Liver (tissue), 9 donors: Measurements from ENCODE around the gene AIG1. TPM values are rescaled to one million over a fixed set of nuclear protein-coding genes. Genes with fewer than 3 reads are reported as not detected.

Experiments used
- DNase-seq: peaks from one replicate; pipeline ENCODE4 v3.0.0-alpha.2; 2017; ENCODE audit warnings: low spot score
- H3K27ac ChIP-seq, 2 donors: one replicate each; pipeline ENCODE4 v1.7.0; 2013; ENCODE audit warnings: inconsistent platforms in 2 of 2, low read length in 2 of 2, control low read depth in 1 of 2, low read depth in 1 of 2, mild to moderate bottlenecking in 1 of 2
- H3K27me3 ChIP-seq, 4 donors: one replicate each; pipeline versions ENCODE4 v1.6.1 to v1.7.0; 2013; ENCODE audit warnings: low read length in 3 of 4, inconsistent platforms in 1 of 4, mild to moderate bottlenecking in 1 of 4, moderate library complexity in 1 of 4; ENCODE audit not compliant: control insufficient read depth in 4 of 4, insufficient read depth in 4 of 4
- H3K36me3 ChIP-seq, 4 donors: one replicate each; pipeline versions ENCODE4 v1.6.1 to v1.7.0; 2013; ENCODE audit warnings: low read length in 3 of 4, mild to moderate bottlenecking in 3 of 4, low read depth in 1 of 4, moderate library complexity in 1 of 4; ENCODE audit not compliant: control insufficient read depth in 4 of 4, insufficient read depth in 3 of 4
- H3K4me1 ChIP-seq, 4 donors: one replicate each; pipeline versions ENCODE4 v1.6.1 to v1.7.0; 2013; ENCODE audit warnings: low read length in 3 of 4, mild to moderate bottlenecking in 3 of 4, moderate library complexity in 1 of 4; ENCODE audit not compliant: control insufficient read depth in 4 of 4, insufficient read depth in 4 of 4
- H3K4me3 ChIP-seq, 3 donors: one replicate each; pipeline versions ENCODE4 v1.6.1 to v1.7.0; 2013; ENCODE audit warnings: low read length in 3 of 3, control low read depth in 1 of 3, low read depth in 1 of 3, mild to moderate bottlenecking in 1 of 3
- H3K9ac ChIP-seq, 2 donors: one replicate each; pipeline ENCODE4 v1.7.0; 2013; ENCODE audit warnings: low read length in 2 of 2, mild to moderate bottlenecking in 2 of 2, moderate library complexity in 2 of 2, control low read depth in 1 of 2, low read depth in 1 of 2
- H3K9me3 ChIP-seq, 4 donors: one replicate each; pipeline versions ENCODE4 v1.6.1 to v1.7.0; 2013; ENCODE audit warnings: low read length in 3 of 4; ENCODE audit not compliant: control insufficient read depth in 4 of 4
- ATF3 ChIP-seq: IDR thresholded peaks from 2 replicates; pipeline ENCODE4 v1.6.1; 2016; ENCODE audit warnings: antibody characterized with exemption
- EGR1 ChIP-seq, 2 donors: IDR thresholded peaks; 2 replicates each; pipeline ENCODE4 v1.6.1; 2016 to 2018; ENCODE audit warnings: antibody characterized with exemption in 2 of 2, low read depth in 2 of 2
- FOXA1 ChIP-seq: IDR thresholded peaks from 2 replicates; pipeline ENCODE4 v1.6.1; 2016; ENCODE audit warnings: antibody characterized with exemption
- GABPA ChIP-seq, 2 donors: IDR thresholded peaks in 1 of 2; conservative IDR thresholded peaks in 1 of 2; 2 replicates each; pipeline ENCODE4 v1.6.1; 2016; ENCODE audit warnings: antibody characterized with exemption in 2 of 2, mild to moderate bottlenecking in 1 of 2, moderate library complexity in 1 of 2
- HNF4A ChIP-seq, 2 donors: conservative IDR thresholded peaks; 2 replicates each; pipeline ENCODE4 v1.6.1; 2016; ENCODE audit warnings: antibody characterized with exemption in 2 of 2, mild to moderate bottlenecking in 2 of 2
- HNF4G ChIP-seq: IDR thresholded peaks from 2 replicates; pipeline ENCODE4 v1.6.1; 2016; ENCODE audit warnings: antibody characterized with exemption
- JUND ChIP-seq, 2 donors: IDR thresholded peaks; 2 replicates each; pipeline ENCODE4 v1.6.1; 2016; ENCODE audit warnings: antibody characterized with exemption in 2 of 2
- MAX ChIP-seq: IDR thresholded peaks from 2 replicates; pipeline ENCODE4 v1.6.1; 2016; ENCODE audit warnings: antibody characterized with exemption
- NR2F2 ChIP-seq: IDR thresholded peaks from 2 replicates; pipeline ENCODE4 v1.6.1; 2016; ENCODE audit warnings: antibody characterized with exemption
- RAD21 ChIP-seq, 2 donors: IDR thresholded peaks; 2 replicates each; pipeline ENCODE4 v1.6.1; 2016; ENCODE audit warnings: antibody characterized with exemption in 2 of 2, mild to moderate bottlenecking in 2 of 2
- RXRA ChIP-seq, 2 donors: IDR thresholded peaks; 2 replicates each; pipeline ENCODE4 v1.6.1; 2017 to 2018; ENCODE audit warnings: antibody characterized with exemption in 2 of 2, mild to moderate bottlenecking in 1 of 2
- SP1 ChIP-seq: IDR thresholded peaks from 2 replicates; pipeline ENCODE4 v1.6.1; 2018; ENCODE audit warnings: antibody characterized with exemption, mild to moderate bottlenecking
- TAF1 ChIP-seq: conservative IDR thresholded peaks from 2 replicates; pipeline ENCODE4 v1.6.1; 2016; ENCODE audit warnings: antibody characterized with exemption, mild to moderate bottlenecking
- YY1 ChIP-seq: IDR thresholded peaks from 2 replicates; pipeline ENCODE4 v1.6.1; 2016; ENCODE audit warnings: antibody characterized with exemption, mild to moderate bottlenecking
- ZBTB33 ChIP-seq: IDR thresholded peaks from 2 replicates; pipeline ENCODE4 v1.6.1; 2016; ENCODE audit warnings: antibody characterized with exemption
- WGBS: extraction: QIAGEN DNeasy Blood & Tissue Kit; methylation state at CpG from one replicate; pipeline ENCODE4 v1.1.7; 2013; 5-methylcytosine and 5-hydroxymethylcytosine counted together
- polyA plus RNA-seq, 2 donors: library from polyadenylated mRNA; stranded (reverse) in 1 of 2; unstranded in 1 of 2; fragments of 200-250 nt in 1 of 2; fragments of >200 nt in 1 of 2; fragmentation: Nextera tagmentation in 1 of 2; extraction: Ambion mirVana in 1 of 2; gene quantifications; one replicate each; pipeline versions ENCODE4 v1.2.1 to v1.2.3, GENCODE V29; 2013 to 2015
- total RNA-seq, 2 donors: library from RNA; depleted of rRNA; stranded (reverse); fragments of >200 nt; gene quantifications; one replicate each; pipeline ENCODE4 v1.2.3, GENCODE V29; 2014
- TF ChIP-seq, protein P1 (sequence below): fragments of 150-350 bp; IDR thresholded peaks from 2 replicates; pipeline ENCODE4 v1.5.1; 2017; ENCODE audit warnings: improper control_type of control experiment, low read depth, low read length; ENCODE audit not compliant: missing input control
- TF ChIP-seq, protein P2 (sequence below): IDR thresholded peaks from 2 replicates; pipeline ENCODE4 v1.6.1; 2016; ENCODE audit warnings: antibody characterized with exemption, mild to moderate bottlenecking
- donor health status: healthy.
- donor health status: healthy.
- donor health status: healthy.
- donor health status: healthy.
- donor health status: healthy.

AIG1 gene
- total and polyA plus RNA-seq, 4 donors: 74.8 to 169 (median 121) TPM

DNA sequence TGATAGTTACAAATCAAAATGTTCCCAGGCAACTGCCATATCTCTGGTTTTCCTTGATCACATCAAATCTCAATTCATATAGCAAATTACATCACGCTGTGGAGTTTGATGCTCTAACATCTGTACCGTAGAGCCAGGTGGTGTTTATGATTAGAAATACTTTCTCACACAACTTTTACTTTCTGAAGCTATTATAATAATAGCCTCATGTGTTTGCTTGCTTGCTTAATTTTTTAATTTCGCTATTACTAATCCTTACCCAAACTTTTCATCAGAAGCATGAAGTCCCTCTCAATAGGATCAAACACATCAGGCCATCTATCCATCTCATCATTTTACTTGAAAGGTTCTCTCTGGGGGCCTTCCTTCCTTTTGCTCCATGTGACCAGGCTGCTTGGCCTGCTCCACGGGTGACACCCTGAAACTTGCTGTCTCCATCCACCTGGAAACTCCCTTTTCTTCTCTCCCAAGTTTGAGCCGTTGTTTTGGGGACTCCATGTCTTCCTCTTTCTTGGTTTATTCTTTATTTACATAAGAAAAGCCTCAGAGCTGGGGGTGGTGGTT lies 314.4 kb downstream of the AIG1 start:
- Histone ChIP-seq H3K4me1 (no peaks in the 10 kb centered on the region), H3K27me3 (no peaks in the 10 kb centered on the region), H3K4me3 (no peak overlapping the region), H3K9ac (no peak overlapping the region), H3K9me3 (no peaks in the 10 kb centered on the region), H3K36me3 (no peaks in the 10 kb centered on the region), H3K27ac (no peak overlapping the region)
- TF ChIP-seq TAF1 (no peak), RXRA (IDR thresholded peaks at IDR 0.05) (no peak), JUND (IDR thresholded peaks at IDR 0.05) (no peak), HNF4A (conservative IDR thresholded peaks at IDR 0.05) (no peak), ATF3 (no peak), ZBTB33 (no peak), FOXA1 (no peak), NR2F2 (no peak), MAX (no peak), GABPA (IDR thresholded peaks at IDR 0.05 in 1 of 2, conservative IDR thresholded peaks at IDR 0.05 in 1 of 2) (no peak), SP1 (no peak), HNF4G (no peak), EGR1 (IDR thresholded peaks at IDR 0.05; ENCODE audit: low read depth in 2 of 2) (no peak), YY1 (no peak), RAD21 (IDR thresholded peaks at IDR 0.05) (no peak)
- TF ChIP-seq, protein P1, sequence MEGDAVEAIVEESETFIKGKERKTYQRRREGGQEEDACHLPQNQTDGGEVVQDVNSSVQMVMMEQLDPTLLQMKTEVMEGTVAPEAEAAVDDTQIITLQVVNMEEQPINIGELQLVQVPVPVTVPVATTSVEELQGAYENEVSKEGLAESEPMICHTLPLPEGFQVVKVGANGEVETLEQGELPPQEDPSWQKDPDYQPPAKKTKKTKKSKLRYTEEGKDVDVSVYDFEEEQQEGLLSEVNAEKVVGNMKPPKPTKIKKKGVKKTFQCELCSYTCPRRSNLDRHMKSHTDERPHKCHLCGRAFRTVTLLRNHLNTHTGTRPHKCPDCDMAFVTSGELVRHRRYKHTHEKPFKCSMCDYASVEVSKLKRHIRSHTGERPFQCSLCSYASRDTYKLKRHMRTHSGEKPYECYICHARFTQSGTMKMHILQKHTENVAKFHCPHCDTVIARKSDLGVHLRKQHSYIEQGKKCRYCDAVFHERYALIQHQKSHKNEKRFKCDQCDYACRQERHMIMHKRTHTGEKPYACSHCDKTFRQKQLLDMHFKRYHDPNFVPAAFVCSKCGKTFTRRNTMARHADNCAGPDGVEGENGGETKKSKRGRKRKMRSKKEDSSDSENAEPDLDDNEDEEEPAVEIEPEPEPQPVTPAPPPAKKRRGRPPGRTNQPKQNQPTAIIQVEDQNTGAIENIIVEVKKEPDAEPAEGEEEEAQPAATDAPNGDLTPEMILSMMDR: no peak
- TF ChIP-seq, protein P2, sequence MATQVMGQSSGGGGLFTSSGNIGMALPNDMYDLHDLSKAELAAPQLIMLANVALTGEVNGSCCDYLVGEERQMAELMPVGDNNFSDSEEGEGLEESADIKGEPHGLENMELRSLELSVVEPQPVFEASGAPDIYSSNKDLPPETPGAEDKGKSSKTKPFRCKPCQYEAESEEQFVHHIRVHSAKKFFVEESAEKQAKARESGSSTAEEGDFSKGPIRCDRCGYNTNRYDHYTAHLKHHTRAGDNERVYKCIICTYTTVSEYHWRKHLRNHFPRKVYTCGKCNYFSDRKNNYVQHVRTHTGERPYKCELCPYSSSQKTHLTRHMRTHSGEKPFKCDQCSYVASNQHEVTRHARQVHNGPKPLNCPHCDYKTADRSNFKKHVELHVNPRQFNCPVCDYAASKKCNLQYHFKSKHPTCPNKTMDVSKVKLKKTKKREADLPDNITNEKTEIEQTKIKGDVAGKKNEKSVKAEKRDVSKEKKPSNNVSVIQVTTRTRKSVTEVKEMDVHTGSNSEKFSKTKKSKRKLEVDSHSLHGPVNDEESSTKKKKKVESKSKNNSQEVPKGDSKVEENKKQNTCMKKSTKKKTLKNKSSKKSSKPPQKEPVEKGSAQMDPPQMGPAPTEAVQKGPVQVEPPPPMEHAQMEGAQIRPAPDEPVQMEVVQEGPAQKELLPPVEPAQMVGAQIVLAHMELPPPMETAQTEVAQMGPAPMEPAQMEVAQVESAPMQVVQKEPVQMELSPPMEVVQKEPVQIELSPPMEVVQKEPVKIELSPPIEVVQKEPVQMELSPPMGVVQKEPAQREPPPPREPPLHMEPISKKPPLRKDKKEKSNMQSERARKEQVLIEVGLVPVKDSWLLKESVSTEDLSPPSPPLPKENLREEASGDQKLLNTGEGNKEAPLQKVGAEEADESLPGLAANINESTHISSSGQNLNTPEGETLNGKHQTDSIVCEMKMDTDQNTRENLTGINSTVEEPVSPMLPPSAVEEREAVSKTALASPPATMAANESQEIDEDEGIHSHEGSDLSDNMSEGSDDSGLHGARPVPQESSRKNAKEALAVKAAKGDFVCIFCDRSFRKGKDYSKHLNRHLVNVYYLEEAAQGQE: no peak
- DNase-seq: no peak
- 90% methylated on average over 5 of the region's 5 CpGs for WGBS
